Measurements from ENCODE around the gene GNG4. TPM values are rescaled to one million over a fixed set of nuclear protein-coding genes. Genes with fewer than 3 reads are reported as not detected.

GNG4 gene
- total and polyA plus RNA-seq, 7 donors: 1.5 to 31.9 (median 3.9) TPM

GRCh38 chr1:235500971-235501540, 148.5 kb downstream of the GNG4 start:
- intact Hi-C loops (cut with DNase I): loop anchor here (5.0 to 10.0 kb wide), 2 partner anchors 174 to 564 kb away; partner anchors contain the start of genes ARID4B, GGPS1 and NID1
- no peaks in the 10 kb centered on the region for H3K9me3 ChIP-seq
- H3K36me3 ChIP-seq: no peaks in the 10 kb centered on the region
- TF ChIP-seq POLR2A (IDR thresholded peaks at IDR 0.05): no peak
- no peak for TF ChIP-seq CTCF (IDR thresholded peaks at IDR 0.05)
- no peak for TF ChIP-seq EP300 (IDR thresholded peaks at IDR 0.05)
- TF ChIP-seq POLR2AphosphoS5 (IDR thresholded peaks at IDR 0.05): no peak
- no peaks in the 10 kb centered on the region for H3K27me3 ChIP-seq
- peak overlapping the region; percentile 98 to 100 (median 100) for H3K27ac ChIP-seq
- WGBS, 2 donors: 73 to 87% methylated on average over 5 of the region's 5 CpGs
- peaks cover 0 to 35% (median 19%) of the 10 kb centered on the region in 4 donors for H3K4me1 ChIP-seq
- DNase-seq: no peak
- no peak overlapping the region for H3K4me3 ChIP-seq

Small RNA genes within 50 kb of the gene (small RNA-seq; reads per million reads assigned to genes)
- gene MTCO3P46 (0 reads per million in 3 donors), gene MTND4LP21 (0 reads per million in 3 donors)

Other genes starting within 250 kb of the GNG4 start
- 10 to 100 TPM; 38.5 to 58.7 (median 48.6) TPM for gene B3GALNT2, start 145.3 kb downstream of the GNG4 start, total RNA-seq
- gene B3GALNT2, start 145.3 kb downstream of the GNG4 start, polyA plus RNA-seq: 1 to 10 TPM; 1.8 to 7.1 (median 3.2) TPM
- gene LYST, start 217.1 kb upstream of the GNG4 start, total RNA-seq: 10 to 100 TPM; 21.9 to 53.2 (median 33.5) TPM
- 10 to 100 TPM in 1 of 3 donors, 1 to 10 TPM in 2; 6.6 to 12.9 (median 8.3) TPM for gene LYST, start 217.1 kb upstream of the GNG4 start, polyA plus RNA-seq

Data from sigmoid colon (tissue), 7 donors.